Astrocyte (in vitro differentiated cells and primary cell): ENCODE data around the gene LIPF. TPM values are rescaled to one million over a fixed set of nuclear protein-coding genes. Genes with fewer than 3 reads are reported as not detected.

Experiments
- DNase-seq: peaks from one replicate; pipeline ENCODE4 v3.0.0-alpha.2; 2010; ENCODE audit warnings: low read depth
- FAIRE-seq: peaks from 2 replicates; lab custom pipeline; 2011; peaks lifted over from hg19 to GRCh38; lab: Jason Lieb, UNC
- H2AFZ ChIP-seq: 2 replicates; pipeline ENCODE4 v1.6.0; 2012; ENCODE audit warnings: low read depth, low read length, inconsistent platforms
- H3K27ac ChIP-seq: 2 replicates; pipeline ENCODE4 v1.5.1; 2011; ENCODE audit warnings: low read depth, low read length, inconsistent platforms
- H3K27me3 ChIP-seq: 2 replicates; pipeline ENCODE4 v1.6.0; 2011; ENCODE audit warnings: low read length, inconsistent platforms; ENCODE audit not compliant: insufficient read depth
- H3K36me3 ChIP-seq: 2 replicates; pipeline ENCODE4 v1.5.1; 2011; ENCODE audit warnings: low read length, inconsistent platforms; ENCODE audit not compliant: insufficient read depth
- H3K4me1 ChIP-seq: 2 replicates; pipeline ENCODE4 v1.5.1; 2011; ENCODE audit warnings: low read length, inconsistent platforms; ENCODE audit not compliant: insufficient read depth
- H3K4me2 ChIP-seq: 2 replicates; pipeline ENCODE4 v1.6.0; 2012; ENCODE audit warnings: low read length, inconsistent platforms
- H3K4me3 ChIP-seq: 2 replicates; pipeline ENCODE4 v1.5.1; 2011; ENCODE audit warnings: low read depth, mild to moderate bottlenecking, low read length, inconsistent platforms; ENCODE audit not compliant: insufficient read depth
- H3K79me2 ChIP-seq: 2 replicates; pipeline ENCODE4 v1.6.0; 2012; ENCODE audit warnings: mild to moderate bottlenecking, low read length, inconsistent platforms; ENCODE audit not compliant: insufficient read depth
- H3K9ac ChIP-seq: 2 replicates; pipeline ENCODE4 v1.6.0; 2012; ENCODE audit warnings: mild to moderate bottlenecking, low read length, inconsistent platforms
- H3K9me3 ChIP-seq: 2 replicates; pipeline ENCODE4 v1.5.1; 2012; ENCODE audit warnings: low read depth, mild to moderate bottlenecking, low read length, inconsistent platforms; ENCODE audit not compliant: insufficient read depth
- H4K20me1 ChIP-seq: 2 replicates; pipeline ENCODE4 v1.6.0; 2012; ENCODE audit warnings: low read length, inconsistent platforms; ENCODE audit not compliant: insufficient read depth
- H3K27ac Mint-ChIP-seq: one replicate; pipeline ENCODE4 v1.8.0; 2021; ENCODE audit warnings: mild to moderate bottlenecking, mixed read lengths; ENCODE audit not compliant: unreplicated experiment
- H3K27me3 Mint-ChIP-seq: one replicate; pipeline ENCODE4 v1.8.0; 2021; ENCODE audit warnings: low read depth, mixed read lengths; ENCODE audit not compliant: unreplicated experiment
- H3K36me3 Mint-ChIP-seq: one replicate; pipeline ENCODE4 v1.8.0; 2021; ENCODE audit warnings: low read depth, mixed read lengths; ENCODE audit not compliant: unreplicated experiment
- H3K4me1 Mint-ChIP-seq: one replicate; pipeline ENCODE4 v1.8.0; 2021; ENCODE audit warnings: low read depth, mixed read lengths; ENCODE audit not compliant: unreplicated experiment
- H3K4me3 Mint-ChIP-seq: one replicate; pipeline ENCODE4 v1.8.0; 2021; ENCODE audit warnings: mild to moderate bottlenecking, moderate library complexity, mixed read lengths; ENCODE audit not compliant: unreplicated experiment
- H3K9me3 Mint-ChIP-seq: one replicate; pipeline ENCODE4 v1.8.0; 2021; ENCODE audit warnings: mild to moderate bottlenecking, mixed read lengths; ENCODE audit not compliant: unreplicated experiment
- EZH2 ChIP-seq: IDR thresholded peaks from 2 replicates; pipeline ENCODE4 v1.6.1; 2012; ENCODE audit warnings: mild to moderate bottlenecking, low read length, inconsistent platforms; ENCODE audit not compliant: insufficient read depth
- total RNA-seq: library from RNA; stranded (reverse); gene quantifications from 2 replicates; pipeline ENCODE4 v1.2.1, GENCODE V29; 2021
- TF ChIP-seq, protein P1 (sequence below): IDR thresholded peaks from 2 replicates; pipeline ENCODE4 v1.5.1; 2011; ENCODE audit warnings: low read depth, mild to moderate bottlenecking, inconsistent platforms, low read length, moderate library complexity; ENCODE audit not compliant: insufficient read depth

LIPF gene
- total RNA-seq, 1 donor from 2014 or later = not detected

DNA sequence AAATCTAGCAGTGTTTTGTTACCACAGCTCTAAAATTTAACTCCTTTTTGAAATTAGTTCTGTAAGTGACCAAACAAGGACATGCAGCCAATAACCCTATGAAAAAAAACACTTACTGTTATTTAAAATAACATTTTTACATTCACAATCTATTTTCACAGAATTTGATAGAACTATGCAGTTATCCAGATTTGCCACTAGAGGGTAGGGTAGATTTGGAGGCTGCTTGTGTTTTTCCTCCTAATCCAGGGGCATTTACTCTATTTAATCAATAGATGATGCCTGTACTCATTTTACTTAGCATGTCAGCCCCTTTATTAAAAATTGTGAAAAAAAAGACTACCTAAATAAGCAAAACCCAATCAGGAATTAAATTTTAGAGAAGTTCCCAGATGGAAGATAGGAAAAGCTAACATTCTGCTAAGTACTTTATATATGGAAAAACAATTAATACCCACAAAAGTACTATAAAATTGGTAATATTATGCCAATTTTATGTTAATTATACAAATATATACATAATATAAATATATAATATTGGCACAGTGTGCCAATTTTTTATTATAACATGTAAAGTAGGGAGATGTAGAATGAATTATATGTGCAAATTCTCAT is 23.7 kb downstream of the LIPF start:
- no peaks in the 10 kb centered on the region for H3K79me2 ChIP-seq
- H3K4me2 ChIP-seq = no peak overlapping the region
- no peaks in the 10 kb centered on the region for H4K20me1 ChIP-seq
- Mint-ChIP-seq H3K27ac (no peak overlapping the region), H3K4me1 (peaks cover 2% of the 10 kb centered on the region), H3K9me3 (peaks cover 3% of the 10 kb centered on the region), H3K36me3 (no peaks in the 10 kb centered on the region), H3K4me3 (no peak overlapping the region), H3K27me3 (no peaks in the 10 kb centered on the region)
- H3K36me3 ChIP-seq = no peaks in the 10 kb centered on the region
- no peak overlapping the region for H3K9ac ChIP-seq
- no peak for TF ChIP-seq EZH2
- TF ChIP-seq, protein P1, sequence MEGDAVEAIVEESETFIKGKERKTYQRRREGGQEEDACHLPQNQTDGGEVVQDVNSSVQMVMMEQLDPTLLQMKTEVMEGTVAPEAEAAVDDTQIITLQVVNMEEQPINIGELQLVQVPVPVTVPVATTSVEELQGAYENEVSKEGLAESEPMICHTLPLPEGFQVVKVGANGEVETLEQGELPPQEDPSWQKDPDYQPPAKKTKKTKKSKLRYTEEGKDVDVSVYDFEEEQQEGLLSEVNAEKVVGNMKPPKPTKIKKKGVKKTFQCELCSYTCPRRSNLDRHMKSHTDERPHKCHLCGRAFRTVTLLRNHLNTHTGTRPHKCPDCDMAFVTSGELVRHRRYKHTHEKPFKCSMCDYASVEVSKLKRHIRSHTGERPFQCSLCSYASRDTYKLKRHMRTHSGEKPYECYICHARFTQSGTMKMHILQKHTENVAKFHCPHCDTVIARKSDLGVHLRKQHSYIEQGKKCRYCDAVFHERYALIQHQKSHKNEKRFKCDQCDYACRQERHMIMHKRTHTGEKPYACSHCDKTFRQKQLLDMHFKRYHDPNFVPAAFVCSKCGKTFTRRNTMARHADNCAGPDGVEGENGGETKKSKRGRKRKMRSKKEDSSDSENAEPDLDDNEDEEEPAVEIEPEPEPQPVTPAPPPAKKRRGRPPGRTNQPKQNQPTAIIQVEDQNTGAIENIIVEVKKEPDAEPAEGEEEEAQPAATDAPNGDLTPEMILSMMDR = peak; percentile 79
- H3K27me3 ChIP-seq = no peaks in the 10 kb centered on the region
- no peak overlapping the region for H3K27ac ChIP-seq
- no peak overlapping the region for H2AFZ ChIP-seq
- no peaks in the 10 kb centered on the region for H3K4me1 ChIP-seq
- FAIRE-seq = no peak
- no peak overlapping the region for H3K4me3 ChIP-seq
- H3K9me3 ChIP-seq = no peaks in the 10 kb centered on the region
- DNase-seq = no peak

DNA sequence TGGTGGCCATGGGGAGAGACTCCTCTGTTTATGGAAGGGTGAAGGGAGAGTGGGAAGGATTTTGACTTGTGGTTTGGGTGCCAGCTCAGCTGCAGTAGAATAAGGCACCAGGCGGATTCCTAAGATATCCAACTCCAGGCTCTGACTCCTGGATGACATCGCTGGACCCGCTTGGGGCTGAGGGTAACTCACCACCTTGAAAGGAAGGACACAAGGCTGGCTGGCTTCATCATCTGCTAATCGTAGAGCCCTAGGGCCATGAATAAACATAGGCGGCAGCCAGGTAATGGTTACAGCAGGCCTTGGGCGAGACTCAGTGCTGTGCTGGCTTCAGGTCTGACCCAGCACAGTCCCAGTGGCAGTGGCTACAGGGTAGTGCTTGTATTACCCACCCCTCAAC is 25.1 kb downstream of the LIPF start:
- Histone ChIP-seq H3K27me3 (no peaks in the 10 kb centered on the region), H2AFZ (no peak overlapping the region), H3K4me2 (no peak overlapping the region), H3K36me3 (no peaks in the 10 kb centered on the region), H3K4me3 (no peak overlapping the region), H3K79me2 (no peaks in the 10 kb centered on the region), H4K20me1 (no peaks in the 10 kb centered on the region), H3K27ac (peak overlapping the region; percentile 10), H3K9me3 (no peaks in the 10 kb centered on the region), H3K9ac (no peak overlapping the region), H3K4me1 (no peaks in the 10 kb centered on the region)
- FAIRE-seq = no peak
- Mint-ChIP-seq H3K4me1 (peaks cover 2% of the 10 kb centered on the region), H3K9me3 (peaks cover 3% of the 10 kb centered on the region), H3K36me3 (no peaks in the 10 kb centered on the region), H3K27ac (no peak overlapping the region), H3K4me3 (no peak overlapping the region), H3K27me3 (no peaks in the 10 kb centered on the region)
- no peak for DNase-seq
- TF ChIP-seq, protein P1 = no peak
- TF ChIP-seq EZH2 = no peak

DNA sequence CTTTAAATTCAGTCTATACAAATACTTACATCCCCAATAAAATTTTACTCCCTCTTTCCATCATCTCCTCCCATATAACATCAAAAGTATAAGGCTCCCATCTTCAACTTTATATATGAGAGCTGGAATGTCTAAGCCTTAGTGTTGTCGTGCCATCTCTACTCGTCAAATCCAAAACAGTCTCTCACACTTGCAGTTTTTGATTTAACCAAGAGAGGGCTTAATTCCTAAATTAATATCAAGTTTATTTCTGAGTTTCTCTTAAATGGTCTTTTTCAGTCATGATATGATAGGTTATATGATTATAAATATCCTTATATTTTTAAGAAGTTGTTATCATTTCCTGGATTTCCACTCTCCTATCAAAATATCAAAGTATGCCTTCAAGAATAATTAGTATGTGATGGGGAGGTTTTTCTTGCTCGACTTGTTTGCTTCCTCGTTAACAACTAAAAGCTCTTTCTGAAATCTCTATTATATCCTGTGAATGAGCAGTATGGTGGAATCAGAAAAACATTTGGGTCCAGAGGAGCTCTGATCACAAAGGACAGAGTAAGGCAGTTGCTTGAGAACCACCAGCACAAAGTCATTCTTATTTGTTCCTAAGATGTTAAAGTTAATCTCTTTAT is 29.3 kb downstream of the LIPF start:
- TF ChIP-seq EZH2 = no peak
- TF ChIP-seq, protein P1 = peak; percentile 35
- peaks cover 3% of the 10 kb centered on the region for H3K9me3 Mint-ChIP-seq
- H2AFZ ChIP-seq = peak overlapping the region; percentile 20
- H3K27me3 ChIP-seq = no peaks in the 10 kb centered on the region
- no peak overlapping the region for H3K27ac Mint-ChIP-seq
- no peaks in the 10 kb centered on the region for H3K79me2 ChIP-seq
- H3K4me1 Mint-ChIP-seq = peaks cover 2% of the 10 kb centered on the region
- peak; percentile 41 for FAIRE-seq
- no peak overlapping the region for H3K27ac ChIP-seq
- no peak for DNase-seq
- H3K9me3 ChIP-seq = no peaks in the 10 kb centered on the region
- H3K4me3 ChIP-seq = no peak overlapping the region
- no peak overlapping the region for H3K4me2 ChIP-seq
- H3K9ac ChIP-seq = no peak overlapping the region
- peaks cover 13% of the 10 kb centered on the region for H3K27me3 Mint-ChIP-seq
- no peaks in the 10 kb centered on the region for H3K36me3 ChIP-seq
- H3K4me3 Mint-ChIP-seq = no peak overlapping the region
- no peaks in the 10 kb centered on the region for H3K4me1 ChIP-seq
- no peaks in the 10 kb centered on the region for H3K36me3 Mint-ChIP-seq
- H4K20me1 ChIP-seq = no peaks in the 10 kb centered on the region
